ENCODE data around the gene EPB42. TPM values are rescaled to one million over a fixed set of nuclear protein-coding genes. Genes with fewer than 3 reads are reported as not detected.

EPB42 gene
- total and polyA plus RNA-seq, 7 donors, result 0.52 TPM; not detected in 6

- DNase-seq (no peak), ATAC-seq (no peak)
- Histone ChIP-seq H3K4me1 (no peaks in the 10 kb centered on the region), H3K4me3 (no peak overlapping the region), H3K27ac (no peak overlapping the region), H3K9me3 (no peaks in the 10 kb centered on the region), H3K27me3 (ENCODE audit: insufficient read depth in 3 of 3, low read length in 2 of 3) (no peaks in the 10 kb centered on the region), H3K36me3 (ENCODE audit: insufficient read depth in 1 of 2, low read depth in 1 of 2) (no peaks in the 10 kb centered on the region)
- TF ChIP-seq CTCF (IDR thresholded peaks at IDR 0.05), result no peak
- WGBS, 3 donors, result 85 to 94% (median 86%) methylated on average over 4 of the region's 4 CpGs
- intact Hi-C loops (cut with DNase I), result no loop called here
These were observed 23.3 kb upstream of the EPB42 start for GRCh38 chr15:43244092-43244491.

GRCh38 chr15:43243020-43243645, 22.3 kb upstream of the EPB42 start:
- no peak for TF ChIP-seq CTCF (IDR thresholded peaks at IDR 0.05)
- H3K9me3 ChIP-seq, result no peaks in the 10 kb centered on the region
- H3K4me1 ChIP-seq, result peaks cover 9% of the 10 kb centered on the region
- no peak for ATAC-seq
- WGBS, 3 donors, result 93 to 97% (median 97%) methylated on average over 2 of the region's 2 CpGs
- no peaks in the 10 kb centered on the region for H3K27me3 ChIP-seq (ENCODE audit: insufficient read depth in 3 of 3, low read length in 2 of 3)
- H3K36me3 ChIP-seq (ENCODE audit: insufficient read depth in 1 of 2, low read depth in 1 of 2), result no peaks in the 10 kb centered on the region
- intact Hi-C loops (cut with DNase I), result no loop called here
- DNase-seq, result no peak
- H3K4me3 ChIP-seq, result no peak overlapping the region
- H3K27ac ChIP-seq, result no peak overlapping the region

- DNase-seq (no peak), ATAC-seq (no peak)
- Histone ChIP-seq H3K36me3 (ENCODE audit: insufficient read depth in 1 of 2, low read depth in 1 of 2) (no peaks in the 10 kb centered on the region), H3K27me3 (ENCODE audit: insufficient read depth in 3 of 3, low read length in 2 of 3) (no peaks in the 10 kb centered on the region), H3K4me3 (no peak overlapping the region), H3K9me3 (no peaks in the 10 kb centered on the region), H3K4me1 (peaks cover 9% of the 10 kb centered on the region), H3K27ac (no peak overlapping the region)
- intact Hi-C loops (cut with DNase I), result no loop called here
- no peak for TF ChIP-seq CTCF (IDR thresholded peaks at IDR 0.05)
- WGBS, 3 donors, result 80 to 87% (median 85%) methylated on average over 5 of the region's 5 CpGs
These were observed 21.8 kb upstream of the EPB42 start for GRCh38 chr15:43242616-43243015.

- Histone ChIP-seq H3K9me3 (no peaks in the 10 kb centered on the region), H3K27me3 (ENCODE audit: insufficient read depth in 3 of 3, low read length in 2 of 3) (no peaks in the 10 kb centered on the region), H3K27ac (no peak overlapping the region), H3K4me3 (no peak overlapping the region), H3K36me3 (ENCODE audit: insufficient read depth in 1 of 2, low read depth in 1 of 2) (no peaks in the 10 kb centered on the region), H3K4me1 (peaks cover 9% of the 10 kb centered on the region)
- peak; percentile 62 to 80 for DNase-seq
- intact Hi-C loops (cut with DNase I), result no loop called here
- 56 to 78% (median 59%) methylated on average over 1 of the region's 1 CpG for WGBS, 3 donors
- no peak for TF ChIP-seq CTCF (IDR thresholded peaks at IDR 0.05)
- ATAC-seq, result peak in 3 of 4 donors; percentile 25 to 55 (median 40)
These were observed 20.3 kb upstream of the EPB42 start for GRCh38 chr15:43241100-43241499.

Measured in psoas muscle (tissue), 8 donors.